PC-3 (cell line): ENCODE measurements around the gene NELFA. TPM values are rescaled to one million over a fixed set of nuclear protein-coding genes. Genes with fewer than 3 reads are reported as not detected.

ENCODE experiments used
- ATAC-seq: fragments of 200-7000 bp; cut with Tn5 transposase; 2 replicates; pipeline ENCODE4 v1.9.1; 2020; ENCODE audit warnings: mild to moderate bottlenecking, moderate library complexity
- BruUV-seq: library from RNA; stranded (reverse); fragments of 400-500 nt; replicated peaks from 2 replicates; lab custom pipeline; 2021; lab: Mats Ljungman, UMichigan
- CTCF ChIA-PET: fragments of 300-600 bp; sonication (Branson Sonifier 250); formaldehyde crosslinking; loops from one replicate; lab custom pipeline; 2022; ENCODE audit warnings: antibody characterized with exemption; lab: Charles Lee
- POLR2A ChIA-PET: fragments of 300-600 bp; sonication (Branson Sonifier 250); formaldehyde crosslinking; loops from one replicate; lab custom pipeline; 2022; ENCODE audit warnings: antibody characterized with exemption; ENCODE audit not compliant: unreplicated experiment; lab: Charles Lee
- DNase-seq: peaks from one replicate; pipeline ENCODE4 v3.0.0-alpha.2; 2015
- H2AFZ ChIP-seq: fragments of 300-600 bp; sonication (generic); 2 replicates; pipeline ENCODE4 v1.6.0; 2016; ENCODE audit warnings: antibody characterized with exemption, low read length
- H3F3A ChIP-seq: fragments of 300-600 bp; sonication (generic); one replicate; pipeline ENCODE4 v1.6.0; 2017; ENCODE audit warnings: antibody characterized with exemption, low read length, control low read depth, mild to moderate bottlenecking; ENCODE audit not compliant: unreplicated experiment
- H3K27ac ChIP-seq: fragments of 300-600 bp; sonication (generic); 2 replicates; pipeline ENCODE4 v1.5.1; 2016; ENCODE audit warnings: mild to moderate bottlenecking, low read length
- H3K27me3 ChIP-seq: fragments of 300-600 bp; sonication (generic); 2 replicates; pipeline ENCODE4 v1.6.1; 2016; ENCODE audit warnings: low read length, mixed read lengths
- H3K36me3 ChIP-seq: fragments of 300-600 bp; sonication (generic); 2 replicates; pipeline ENCODE4 v1.6.1; 2016; ENCODE audit warnings: low read depth, mixed run types, low read length, mixed read lengths
- H3K4me1 ChIP-seq: fragments of 300-600 bp; sonication (generic); 2 replicates; pipeline ENCODE4 v1.5.1; 2016; ENCODE audit warnings: low read length; ENCODE audit not compliant: insufficient read depth
- H3K4me2 ChIP-seq: fragments of 300-600 bp; sonication (generic); 2 replicates; pipeline ENCODE4 v1.6.0; 2016; ENCODE audit warnings: low read length
- H3K4me3 ChIP-seq: fragments of 300-600 bp; sonication (generic); 2 replicates; pipeline ENCODE4 v1.5.1; 2016; ENCODE audit warnings: mild to moderate bottlenecking, low read length, mixed read lengths
- H3K79me2 ChIP-seq: fragments of 300-600 bp; sonication (generic); 2 replicates; pipeline ENCODE4 v1.6.1; 2017; ENCODE audit warnings: low read length, mixed read lengths
- H3K9ac ChIP-seq: fragments of 300-600 bp; sonication (generic); 2 replicates; pipeline ENCODE4 v1.6.0; 2016; ENCODE audit warnings: mild to moderate bottlenecking, low read length
- H3K9me2 ChIP-seq: fragments of 300-600 bp; sonication (generic); replicated peaks from 2 replicates; pipeline ENCODE4 v1.6.1; 2016; ENCODE audit warnings: mixed run types, low read length, mixed read lengths
- H3K9me3 ChIP-seq: fragments of 300-600 bp; sonication (generic); 2 replicates; pipeline ENCODE4 v1.6.1; 2016; ENCODE audit warnings: low read length, mixed read lengths
- H4K20me1 ChIP-seq: fragments of 300-600 bp; sonication (generic); 2 replicates; pipeline ENCODE4 v1.6.1; 2016; ENCODE audit warnings: low read length, mixed read lengths
- EZH2 ChIP-seq: fragments of 300-600 bp; sonication (generic); IDR thresholded peaks from one replicate; pipeline ENCODE4 v1.6.1; 2017; ENCODE audit warnings: antibody characterized with exemption, mild to moderate bottlenecking, low read length; ENCODE audit not compliant: unreplicated experiment
- EZH2phosphoT487 ChIP-seq: fragments of 300-600 bp; sonication (generic); IDR thresholded peaks from 2 replicates; pipeline ENCODE4 v1.6.1; 2018; ENCODE audit warnings: mild to moderate bottlenecking, antibody characterized with exemption, low read length, borderline replicate concordance
- intact Hi-C: fragments of 100-400 bp; cut with micrococcal nuclease; formaldehyde crosslinking; loops from 2 replicates; pipeline ENCODE4 v1.9.0; 2023
- total RNA-seq: library from RNA; depleted of rRNA; stranded (reverse); fragments of >200 nt; gene quantifications from 2 replicates; pipeline ENCODE4 v1.2.3, GENCODE V29; 2014
- TF ChIP-seq, protein P1 (sequence below): fragments of 300-600 bp; sonication (generic); conservative IDR thresholded peaks from 2 replicates; pipeline ENCODE4 v1.5.1; 2017; ENCODE audit warnings: antibody characterized with exemption, low read depth, mild to moderate bottlenecking, low read length

NELFA gene
- total RNA-seq, 1 experiment from 2014 or later: 30.0 TPM

DNA sequence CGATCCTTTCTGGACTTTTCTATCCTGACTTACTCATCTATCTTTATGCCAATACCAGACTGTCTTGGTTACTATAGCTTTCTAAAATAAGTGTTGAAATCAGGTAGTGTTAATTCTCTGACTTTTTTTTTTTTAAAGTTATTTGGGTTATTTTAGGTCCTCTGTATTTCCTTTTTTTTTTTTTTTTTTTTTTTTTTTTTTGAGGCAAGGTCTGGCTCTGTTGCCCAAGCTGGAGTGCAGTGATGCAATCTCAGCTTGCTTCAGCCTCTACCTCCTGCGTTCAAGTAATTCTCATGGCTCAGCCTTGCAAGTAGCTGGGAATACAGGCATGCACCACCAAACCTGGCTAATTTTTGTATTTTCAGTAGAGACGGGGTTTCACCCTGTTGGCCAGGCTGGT lies 2.8 kb upstream of the NELFA start:
- Histone ChIP-seq H3K4me3 (no peak overlapping the region), H3F3A (no peaks in the 10 kb centered on the region), H3K9me2 (no peaks in the 10 kb centered on the region), H3K27me3 (no peaks in the 10 kb centered on the region), H4K20me1 (peaks cover 10% of the 10 kb centered on the region; the same call in 1 of the 2 replicates), H3K4me1 (peaks cover 14% of the 10 kb centered on the region), H3K79me2 (peaks cover 21% of the 10 kb centered on the region), H3K4me2 (no peak overlapping the region), H3K9ac (no peak overlapping the region), H3K36me3 (no peaks in the 10 kb centered on the region), H3K9me3 (no peaks in the 10 kb centered on the region), H3K27ac (no peak overlapping the region), H2AFZ (no peak overlapping the region)
- TF ChIP-seq EZH2 (no peak), EZH2phosphoT487 (no peak)
- TF ChIP-seq, protein P1, sequence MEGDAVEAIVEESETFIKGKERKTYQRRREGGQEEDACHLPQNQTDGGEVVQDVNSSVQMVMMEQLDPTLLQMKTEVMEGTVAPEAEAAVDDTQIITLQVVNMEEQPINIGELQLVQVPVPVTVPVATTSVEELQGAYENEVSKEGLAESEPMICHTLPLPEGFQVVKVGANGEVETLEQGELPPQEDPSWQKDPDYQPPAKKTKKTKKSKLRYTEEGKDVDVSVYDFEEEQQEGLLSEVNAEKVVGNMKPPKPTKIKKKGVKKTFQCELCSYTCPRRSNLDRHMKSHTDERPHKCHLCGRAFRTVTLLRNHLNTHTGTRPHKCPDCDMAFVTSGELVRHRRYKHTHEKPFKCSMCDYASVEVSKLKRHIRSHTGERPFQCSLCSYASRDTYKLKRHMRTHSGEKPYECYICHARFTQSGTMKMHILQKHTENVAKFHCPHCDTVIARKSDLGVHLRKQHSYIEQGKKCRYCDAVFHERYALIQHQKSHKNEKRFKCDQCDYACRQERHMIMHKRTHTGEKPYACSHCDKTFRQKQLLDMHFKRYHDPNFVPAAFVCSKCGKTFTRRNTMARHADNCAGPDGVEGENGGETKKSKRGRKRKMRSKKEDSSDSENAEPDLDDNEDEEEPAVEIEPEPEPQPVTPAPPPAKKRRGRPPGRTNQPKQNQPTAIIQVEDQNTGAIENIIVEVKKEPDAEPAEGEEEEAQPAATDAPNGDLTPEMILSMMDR: no peak
- ATAC-seq (no peak), DNase-seq (no peak)
- ChIA-PET POLR2A (no interaction called here), CTCF (no interaction called here)
- no TSS peak for BruUV-seq
- intact Hi-C loops: no loop called here

DNA sequence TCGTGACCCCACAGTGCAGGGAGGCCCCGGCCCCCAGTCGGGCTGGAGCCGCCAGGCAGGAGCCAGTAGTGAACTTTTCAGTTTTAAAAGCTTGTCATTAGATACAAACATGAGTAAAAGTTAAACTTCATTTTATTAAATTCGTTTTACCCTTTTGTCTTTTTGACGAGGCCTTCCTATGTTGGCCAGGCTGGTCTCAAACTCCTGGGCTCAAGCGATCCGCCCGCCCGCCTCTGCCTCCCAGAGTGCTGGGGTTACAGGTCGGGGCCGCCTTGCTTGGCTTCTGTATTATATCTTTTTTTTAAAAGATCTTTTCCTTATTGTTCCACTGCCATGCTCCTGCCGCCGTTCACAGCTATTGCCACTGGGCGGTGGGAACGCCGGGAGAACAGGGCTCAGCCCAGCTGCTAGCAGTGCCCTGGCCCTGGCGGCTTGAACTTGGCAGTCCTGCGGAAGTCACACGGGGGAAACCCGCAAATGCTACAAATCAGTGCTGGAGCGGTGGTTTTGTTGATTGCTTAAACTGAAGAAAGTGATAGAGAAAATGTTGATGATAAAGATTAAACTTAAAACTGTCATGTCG lies 968 bp upstream of the NELFA start:
- Histone ChIP-seq H2AFZ (peak overlapping the region; percentile 76), H3K36me3 (no peaks in the 10 kb centered on the region), H3K9ac (peak overlapping the region; percentile 87), H3K27me3 (no peaks in the 10 kb centered on the region), H3K9me2 (no peaks in the 10 kb centered on the region), H3K9me3 (no peaks in the 10 kb centered on the region), H3K4me2 (peak overlapping the region; percentile 100), H3K79me2 (peaks cover 39% of the 10 kb centered on the region), H3K27ac (peak overlapping the region; percentile 82), H3K4me3 (peak overlapping the region; percentile 77), H3F3A (no peaks in the 10 kb centered on the region), H3K4me1 (peaks cover 14% of the 10 kb centered on the region), H4K20me1 (peaks cover 16% of the 10 kb centered on the region; the same call in 1 of the 2 replicates)
- CTCF ChIA-PET: no interaction called here
- peak; percentile 55 for DNase-seq
- no peak for TF ChIP-seq EZH2phosphoT487
- TF ChIP-seq, protein P1: peak; percentile 19; the same call in 1 of the 2 replicates
- BruUV-seq: TSS peak; percentile 50
- POLR2A ChIA-PET: no interaction called here
- intact Hi-C loops: no loop called here
- ATAC-seq: peak; percentile 66

- H2AFZ ChIP-seq: peak overlapping the region; percentile 76
- no peak for DNase-seq
- no peaks in the 10 kb centered on the region for H3K9me3 ChIP-seq
- peaks cover 16% of the 10 kb centered on the region; the same call in 1 of the 2 replicates for H4K20me1 ChIP-seq
- H3K4me3 ChIP-seq: peak overlapping the region; percentile 77
- H3K27ac ChIP-seq: no peak overlapping the region; the same call in 1 of the 2 replicates
- peak; percentile 15 for ATAC-seq
- H3F3A ChIP-seq: no peaks in the 10 kb centered on the region
- intact Hi-C loops: no loop called here
- H3K79me2 ChIP-seq: peaks cover 50% of the 10 kb centered on the region
- H3K4me2 ChIP-seq: peak overlapping the region; percentile 100
- ChIA-PET POLR2A (interaction anchor here (0.6 kb wide), 1 partner anchor 122 kb away, joined by 4 read pairs; no protein-coding TSS in a partner anchor), CTCF (no interaction called here)
- TF ChIP-seq EZH2phosphoT487 (no peak), EZH2 (no peak)
- TF ChIP-seq, protein P1: no peak
- peak overlapping the region; percentile 87 for H3K9ac ChIP-seq
- H3K9me2 ChIP-seq: no peaks in the 10 kb centered on the region
- BruUV-seq: no TSS peak
- no peaks in the 10 kb centered on the region for H3K27me3 ChIP-seq
- peaks cover 14% of the 10 kb centered on the region for H3K4me1 ChIP-seq
- no peaks in the 10 kb centered on the region for H3K36me3 ChIP-seq
Measured at GRCh38 chr4:2008671-2008920, 178 bp downstream of the NELFA start.
